Hematopoietic multipotent progenitor cell treated with erythropoietin and hydrocortisone succinate and interleukin-3 and kit ligand, for 8 days (in vitro differentiated cells): ENCODE data around the gene AKAP9.
"Not testable (repeated sequence)": the region's sequence is repeated elsewhere in the genome, so short reads cannot be mapped to it uniquely, and the experiment has no call there.

Experiments used
- DNase-seq: peaks from one replicate; pipeline ENCODE4 v3.0.0-alpha.2; 2015

AKAP9 gene

GRCh38 chr7:92013611-92014010, 72.9 kb downstream of the AKAP9 start:
- no peak for DNase-seq

DNA sequence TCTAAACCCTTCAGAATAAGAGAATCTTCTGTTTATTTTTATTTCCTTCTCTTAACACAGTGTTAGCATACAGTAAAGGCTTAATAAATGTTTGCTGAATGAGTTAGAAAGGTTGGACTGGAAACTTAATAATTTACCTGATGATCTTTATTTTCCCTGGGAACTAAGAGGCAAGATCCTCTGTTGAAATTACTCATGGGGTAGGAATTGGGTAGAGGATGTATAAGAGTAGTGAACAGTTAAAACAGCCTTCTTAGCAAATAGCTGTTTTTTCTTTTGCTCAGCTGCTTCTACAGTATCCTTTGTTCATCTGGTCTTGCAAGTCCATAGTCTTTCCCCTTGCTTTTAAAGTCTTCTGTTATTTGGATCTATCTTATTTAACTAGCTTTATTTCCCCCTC, 80.0 kb downstream of the AKAP9 start:
- no peak for DNase-seq

DNA sequence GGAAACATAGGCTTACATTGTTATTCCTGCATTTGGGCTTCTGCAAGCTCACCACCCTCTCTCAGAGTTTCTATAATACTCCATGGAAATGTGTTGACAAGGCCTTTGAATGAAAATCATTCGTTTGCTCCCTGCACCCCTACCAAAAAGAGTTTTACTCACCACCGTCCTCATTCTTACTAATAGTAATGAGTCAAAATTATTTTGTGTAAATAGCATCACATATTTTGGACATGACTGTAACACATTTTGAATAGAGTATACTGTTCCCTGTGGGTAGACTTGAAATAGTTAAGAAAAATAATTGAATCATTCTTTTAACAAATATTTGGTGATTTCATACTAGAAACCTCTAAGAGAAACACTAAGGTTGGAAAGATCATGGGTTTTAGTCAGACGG, 84.6 kb downstream of the AKAP9 start:
- no peak for DNase-seq

GRCh38 chr7:92026635-92027034, 86.0 kb downstream of the AKAP9 start:
- not testable (repeated sequence) for DNase-seq

- not testable (repeated sequence) for DNase-seq
These were observed 86.5 kb downstream of the AKAP9 start for GRCh38 chr7:92027128-92027527.

DNA sequence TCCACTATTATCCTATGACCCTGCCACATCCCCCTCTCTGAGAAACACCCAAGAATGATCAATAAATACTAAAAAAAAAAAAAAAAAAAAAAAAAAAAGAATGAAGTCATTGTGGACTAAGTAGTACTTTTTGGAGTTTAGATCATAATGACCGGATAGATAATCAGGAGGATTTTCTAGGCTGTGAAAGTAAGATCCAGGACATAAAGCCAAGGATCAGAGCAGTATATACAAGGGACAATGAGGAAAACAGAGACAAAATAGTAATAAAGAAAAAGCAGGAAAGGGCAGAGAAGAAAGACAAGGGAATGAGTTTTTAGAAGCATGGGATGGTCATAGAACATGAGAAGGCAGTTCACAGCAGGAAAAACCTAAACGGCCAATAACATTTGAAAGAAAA, 87.6 kb downstream of the AKAP9 start:
- no peak for DNase-seq

- DNase-seq = no peak
These were observed 88.0 kb downstream of the AKAP9 start for GRCh38 chr7:92028686-92029085.

- no peak for DNase-seq
These were observed 93.5 kb downstream of the AKAP9 start for GRCh38 chr7:92034116-92034515.

- DNase-seq = no peak
These were observed 94.9 kb downstream of the AKAP9 start for GRCh38 chr7:92035576-92035975.

DNA sequence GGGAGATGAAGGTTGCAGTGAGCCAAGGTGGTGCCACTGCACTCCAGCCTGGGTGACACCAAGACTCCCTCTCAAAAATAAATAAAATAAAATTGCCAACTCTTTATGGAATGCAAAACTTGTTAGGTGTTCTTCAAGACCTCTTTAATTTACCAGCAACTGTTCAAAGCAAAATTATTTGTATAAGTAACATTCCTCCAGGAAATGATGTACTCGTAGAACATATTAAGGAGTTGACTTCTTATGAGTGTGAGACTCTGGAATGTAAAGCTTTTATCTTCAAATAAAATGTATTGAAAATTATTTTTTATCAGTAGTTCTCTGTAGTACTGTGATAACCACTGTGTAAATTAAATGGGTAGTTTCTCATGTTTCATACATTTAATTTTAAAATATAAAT, 99.2 kb downstream of the AKAP9 start:
- DNase-seq = no peak

- DNase-seq = no peak
These were observed 101.5 kb downstream of the AKAP9 start for GRCh38 chr7:92042056-92042737.

- no peak for DNase-seq
These were observed 102.4 kb downstream of the AKAP9 start for GRCh38 chr7:92043098-92043497.

GRCh38 chr7:92043637-92044036, 103.0 kb downstream of the AKAP9 start:
- peak; percentile 35 for DNase-seq

DNA sequence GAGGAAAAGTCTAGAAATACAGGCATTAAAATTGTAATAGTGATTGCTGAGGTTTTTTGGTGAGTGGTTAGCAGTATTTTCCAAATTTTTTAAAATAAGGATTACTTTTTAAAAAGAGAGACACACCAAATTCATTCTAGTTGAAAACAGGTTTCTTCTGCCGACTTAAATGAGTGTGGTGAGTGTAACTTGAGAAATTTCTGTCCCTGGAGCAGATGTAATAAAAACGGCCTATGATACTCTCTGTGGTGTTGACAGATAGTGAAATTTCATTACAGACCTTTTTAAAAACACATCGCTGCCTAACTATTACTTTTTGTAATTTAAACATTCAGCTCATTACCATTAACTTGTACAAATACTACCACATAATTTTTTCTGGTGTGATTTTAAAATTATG, 103.5 kb downstream of the AKAP9 start:
- DNase-seq = no peak

GRCh38 chr7:92044940-92045339, 104.3 kb downstream of the AKAP9 start:
- DNase-seq = no peak

DNA sequence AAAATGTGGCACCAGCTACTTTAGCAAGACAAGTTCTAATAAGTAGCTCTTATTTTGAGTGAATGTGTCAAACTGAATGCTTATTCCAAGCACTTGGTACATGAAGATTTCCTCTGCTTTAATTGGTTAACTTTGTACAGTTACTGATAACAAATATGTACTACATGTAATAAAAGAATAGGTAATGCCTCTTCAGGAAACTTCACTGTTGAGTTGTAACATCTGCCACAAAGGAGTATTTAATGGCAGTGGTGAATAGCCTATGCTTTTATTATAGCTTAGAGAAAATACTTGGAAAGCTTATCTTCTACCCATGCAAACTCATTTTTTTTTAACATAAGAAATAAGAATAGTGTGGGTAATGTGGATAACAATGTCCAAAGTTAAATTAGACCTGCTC, 111.0 kb downstream of the AKAP9 start:
- DNase-seq = no peak

- DNase-seq = no peak
These were observed 111.5 kb downstream of the AKAP9 start for GRCh38 chr7:92052159-92052558.

DNA sequence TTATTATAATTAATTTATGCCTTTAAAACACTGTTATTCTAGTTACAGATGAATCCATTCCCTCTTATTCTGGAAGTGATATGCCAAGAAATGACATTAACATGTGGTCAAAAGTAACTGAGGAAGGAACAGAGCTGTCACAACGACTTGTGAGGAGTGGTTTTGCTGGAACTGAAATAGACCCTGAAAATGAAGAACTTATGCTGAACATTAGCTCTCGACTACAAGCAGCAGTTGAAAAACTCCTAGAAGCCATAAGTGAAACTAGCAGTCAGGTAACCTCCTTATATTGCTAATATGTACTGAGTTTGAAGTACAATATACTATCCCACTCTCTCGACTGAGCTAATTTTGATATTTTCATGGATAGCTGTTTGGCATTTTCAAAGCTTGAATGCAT, 112.0 kb downstream of the AKAP9 start:
- no peak for DNase-seq

GRCh38 chr7:92053312-92053711, 112.7 kb downstream of the AKAP9 start:
- no peak for DNase-seq

DNA sequence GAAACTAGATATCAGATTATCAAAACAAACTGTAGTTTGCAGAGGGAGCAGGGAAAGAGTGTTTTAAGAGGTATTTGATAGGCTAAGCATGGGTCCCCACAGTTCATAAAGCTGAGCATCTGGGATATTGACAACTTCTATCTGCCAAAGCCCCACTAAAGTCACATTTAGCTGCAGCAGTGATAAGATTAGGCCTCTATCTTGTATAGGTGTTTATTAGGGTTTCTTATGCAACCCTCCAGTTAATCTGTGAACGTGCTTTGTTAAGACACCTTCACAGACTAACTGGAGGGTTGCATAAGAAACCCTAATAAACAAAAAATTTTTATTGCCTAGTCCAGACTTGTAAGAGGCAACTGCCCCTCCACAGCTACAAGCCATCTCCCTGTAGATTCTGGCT, 115.6 kb downstream of the AKAP9 start:
- no peak for DNase-seq

- no peak for DNase-seq
These were observed 116.7 kb downstream of the AKAP9 start for GRCh38 chr7:92057375-92057774.

DNA sequence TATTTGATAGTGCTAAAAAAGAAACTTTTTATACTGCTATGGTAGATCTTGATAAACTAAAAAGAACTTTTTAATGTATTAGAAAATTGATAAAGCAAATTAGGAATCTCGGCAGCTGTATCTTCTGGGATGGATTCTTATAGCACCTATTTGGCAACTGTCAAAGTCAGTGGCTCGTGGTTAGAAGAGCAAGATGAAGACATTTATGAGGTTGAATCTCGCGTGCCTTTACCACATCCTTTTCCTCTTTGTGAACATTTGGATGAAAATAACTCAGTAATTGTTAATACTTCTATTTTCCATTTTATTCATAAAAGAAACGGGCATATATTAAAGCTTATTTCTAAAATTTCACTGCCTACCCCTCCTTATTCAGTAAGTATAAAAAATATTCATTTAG, 117.4 kb downstream of the AKAP9 start:
- peak; percentile 12 for DNase-seq

- DNase-seq = no peak
These were observed 118.2 kb downstream of the AKAP9 start for GRCh38 chr7:92058899-92059298.

DNA sequence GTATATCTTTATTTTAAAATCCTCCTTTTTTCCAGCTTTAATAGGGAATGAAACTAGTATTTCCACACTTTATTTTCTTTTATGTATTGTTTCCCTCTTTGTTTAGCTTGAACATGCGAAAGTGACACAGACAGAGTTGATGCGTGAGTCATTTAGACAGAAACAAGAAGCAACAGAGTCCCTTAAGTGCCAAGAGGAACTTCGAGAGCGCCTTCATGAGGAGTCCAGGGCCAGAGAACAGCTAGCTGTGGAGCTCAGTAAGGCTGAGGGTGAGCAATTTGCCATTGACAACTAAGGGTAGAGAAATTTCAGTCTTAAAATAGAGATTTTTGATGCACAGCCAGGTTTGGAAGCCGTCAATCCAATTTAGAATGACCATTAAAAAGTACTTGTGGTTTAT, 120.5 kb downstream of the AKAP9 start:
- DNase-seq = no peak

DNA sequence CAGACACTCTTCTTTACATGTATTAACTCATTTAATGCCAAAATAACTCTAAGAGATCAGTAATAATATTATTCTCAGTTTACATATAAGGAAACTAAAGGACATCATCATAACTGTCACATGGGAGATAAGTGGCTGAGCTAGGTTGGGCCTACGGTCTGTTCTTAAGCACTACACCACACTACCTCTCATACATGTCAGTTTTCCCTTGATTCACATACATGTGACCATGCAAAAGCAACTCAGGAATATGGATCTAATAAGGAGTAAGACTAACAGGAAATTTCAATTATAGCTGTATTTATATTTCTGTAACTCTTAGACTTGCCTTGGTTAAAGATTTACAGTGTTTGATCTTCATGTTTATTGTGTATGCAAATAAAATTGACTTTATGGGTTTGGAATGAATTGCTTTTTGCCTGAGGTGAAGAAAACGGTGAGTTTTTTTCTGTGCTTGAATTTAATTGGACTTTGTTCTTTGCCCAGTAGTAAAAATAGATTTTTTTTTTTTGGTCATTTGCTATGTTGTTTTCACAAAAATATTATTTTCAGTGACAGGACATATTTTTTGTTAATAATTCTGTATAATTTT, 123.9 kb downstream of the AKAP9 start:
- DNase-seq = no peak
